Neural cell (in vitro differentiated cells): Measurements from ENCODE around the gene NGB. TPM values are rescaled to one million over a fixed set of nuclear protein-coding genes. Genes with fewer than 3 reads are reported as not detected.

Experiments used
- H2AFZ ChIP-seq: fragments of 200-600, 300-800 bp; sonication (generic), shearing (Covaris generic); 2 replicates; pipeline ENCODE4 v1.6.0; 2014; ENCODE audit warnings: low read depth, mild to moderate bottlenecking, antibody characterized with exemption, low read length, moderate library complexity
- H3F3A ChIP-seq: fragments of 200-600 bp; shearing (Covaris generic); 2 replicates; pipeline ENCODE4 v1.6.1; 2016; ENCODE audit warnings: mild to moderate bottlenecking, moderate library complexity, mixed read lengths, antibody characterized with exemption, low read length; ENCODE audit not compliant: insufficient read depth, poor library complexity, severe bottlenecking
- H3K27ac ChIP-seq: fragments of 200-600, 300-800 bp; sonication (generic), shearing (Covaris generic); 2 replicates; pipeline ENCODE4 v1.5.1; 2014; ENCODE audit warnings: mild to moderate bottlenecking, low read length, moderate library complexity
- H3K27me3 ChIP-seq: fragments of 300-800, 200-600 bp; sonication (generic), shearing (Covaris generic); 2 replicates; pipeline ENCODE4 v1.6.0; 2014; ENCODE audit warnings: mild to moderate bottlenecking, low read depth, low read length, moderate library complexity; ENCODE audit not compliant: insufficient read depth
- H3K36me3 ChIP-seq: fragments of 300-800, 200-600 bp; sonication (generic), shearing (Covaris generic); 2 replicates; pipeline ENCODE4 v1.5.1; 2014; ENCODE audit warnings: mild to moderate bottlenecking, antibody characterized with exemption, low read length, moderate library complexity; ENCODE audit not compliant: insufficient read depth
- H3K4me2 ChIP-seq: fragments of 300-800, 200-600 bp; sonication (generic), shearing (Covaris generic); 2 replicates; pipeline ENCODE4 v1.6.0; 2014; ENCODE audit warnings: mild to moderate bottlenecking, low read length
- H3K4me3 ChIP-seq: fragments of 300-800, 200-600 bp; sonication (generic), shearing (Covaris generic); 2 replicates; pipeline ENCODE4 v1.5.1; 2014; ENCODE audit warnings: mild to moderate bottlenecking, low read length, moderate library complexity
- H3K79me2 ChIP-seq: fragments of 200-600 bp; shearing (Covaris generic); replicated peaks from 2 replicates; pipeline ENCODE4 v1.6.0; 2014; ENCODE audit warnings: mild to moderate bottlenecking, low read length, moderate library complexity; ENCODE audit not compliant: insufficient read depth
- H3K9ac ChIP-seq: fragments of 300-800, 200-600 bp; sonication (generic), shearing (Covaris generic); 2 replicates; pipeline ENCODE4 v1.6.1; 2016; ENCODE audit warnings: mild to moderate bottlenecking, low read length, mixed read lengths
- H3K9me2 ChIP-seq: fragments of 200-600 bp; shearing (Covaris generic); 2 replicates; pipeline ENCODE4 v1.6.1; 2016; ENCODE audit warnings: mild to moderate bottlenecking, low read length, mixed read lengths; ENCODE audit not compliant: insufficient read depth
- H3K9me3 ChIP-seq: fragments of 200-600, 300-800 bp; sonication (generic), shearing (Covaris generic); 2 replicates; pipeline ENCODE4 v1.6.1; 2016; ENCODE audit warnings: mild to moderate bottlenecking, mixed run types, low read length, moderate library complexity, mixed read lengths
- H4K20me1 ChIP-seq: fragments of 200-600 bp; shearing (Covaris generic); 2 replicates; pipeline ENCODE4 v1.6.1; 2016; ENCODE audit warnings: mild to moderate bottlenecking, mixed run types; ENCODE audit not compliant: insufficient read depth
- CTCF ChIP-seq: fragments of 450-650 bp; IDR thresholded peaks from 2 replicates; pipeline ENCODE4 v1.5.1; 2014; ENCODE audit warnings: antibody characterized with exemption, mild to moderate bottlenecking, moderate library complexity; ENCODE audit not compliant: poor library complexity, severe bottlenecking
- EP300 ChIP-seq: fragments of 450-650 bp; conservative IDR thresholded peaks from 2 replicates; pipeline ENCODE4 v1.6.1; 2014; ENCODE audit warnings: antibody characterized with exemption, mild to moderate bottlenecking, moderate library complexity; ENCODE audit not compliant: poor library complexity, severe bottlenecking
- EZH2 ChIP-seq: fragments of 200-600, 300-800 bp; shearing (Covaris generic), sonication (generic); IDR thresholded peaks from 2 replicates; pipeline ENCODE4 v1.6.1; 2014; ENCODE audit warnings: antibody characterized with exemption, low read length, borderline replicate concordance, mild to moderate bottlenecking; ENCODE audit not compliant: insufficient read depth, poor library complexity, severe bottlenecking
- MXI1 ChIP-seq: fragments of 450-650 bp; conservative IDR thresholded peaks from 2 replicates; pipeline ENCODE4 v1.6.1; 2014; ENCODE audit warnings: antibody characterized with exemption, mild to moderate bottlenecking; ENCODE audit not compliant: poor library complexity, severe bottlenecking
- POLR2AphosphoS5 ChIP-seq: IDR thresholded peaks from 2 replicates; pipeline ENCODE4 v1.6.1; 2012
- RAD21 ChIP-seq: fragments of 450-650 bp; conservative IDR thresholded peaks from 2 replicates; pipeline ENCODE4 v1.6.1; 2014; ENCODE audit warnings: antibody characterized with exemption, mild to moderate bottlenecking, moderate library complexity
- REST ChIP-seq: IDR thresholded peaks from 2 replicates; pipeline ENCODE4 v1.6.1; 2012; ENCODE audit warnings: borderline replicate concordance
- SMC3 ChIP-seq: fragments of 450-650 bp; conservative IDR thresholded peaks from 2 replicates; pipeline ENCODE4 v1.6.1; 2014; ENCODE audit warnings: antibody characterized with exemption, mild to moderate bottlenecking, moderate library complexity; ENCODE audit not compliant: poor library complexity
- TAF1 ChIP-seq: IDR thresholded peaks from 2 replicates; pipeline ENCODE4 v1.6.1; 2012; ENCODE audit warnings: low read depth
- polyA plus RNA-seq: library from polyadenylated mRNA; depleted of rRNA; stranded (reverse); fragments of >200 nt; gene quantifications from 2 replicates; pipeline ENCODE4 v1.2.3, GENCODE V29; 2014

NGB gene
- polyA plus RNA-seq, 1 donor from 2014 or later: 0.87 TPM

GRCh38 chr14:77296906-77297305 is 25.9 kb upstream of the NGB start:
- TF ChIP-seq REST (no peak), EP300 (no peak), TAF1 (no peak), MXI1 (no peak), POLR2AphosphoS5 (no peak), CTCF (no peak), EZH2 (no peak), RAD21 (no peak), SMC3 (no peak)
- Histone ChIP-seq H2AFZ (no peak overlapping the region), H3K27me3 (no peaks in the 10 kb centered on the region)

GRCh38 chr14:77296155-77296554 is 25.1 kb upstream of the NGB start:
- H3K9ac ChIP-seq: no peak overlapping the region
- no peak for TF ChIP-seq MXI1
- TF ChIP-seq CTCF: no peak
- no peak for TF ChIP-seq RAD21
- TF ChIP-seq POLR2AphosphoS5: no peak
- TF ChIP-seq SMC3: no peak
- no peak for TF ChIP-seq TAF1
- no peak for TF ChIP-seq EZH2
- TF ChIP-seq REST: no peak
- TF ChIP-seq EP300: no peak
- H3K79me2 ChIP-seq: no peaks in the 10 kb centered on the region
- H3K36me3 ChIP-seq: peaks cover 5% of the 10 kb centered on the region
- no peaks in the 10 kb centered on the region for H3F3A ChIP-seq
- H3K27me3 ChIP-seq: no peaks in the 10 kb centered on the region
- no peak overlapping the region for H3K27ac ChIP-seq
- H4K20me1 ChIP-seq: no peaks in the 10 kb centered on the region
- H2AFZ ChIP-seq: no peak overlapping the region
- H3K4me3 ChIP-seq: no peak overlapping the region
- no peaks in the 10 kb centered on the region for H3K9me3 ChIP-seq
- H3K9me2 ChIP-seq: no peaks in the 10 kb centered on the region
- no peak overlapping the region for H3K4me2 ChIP-seq

More at GRCh38 chr14:77296906-77297305, 25.9 kb upstream of the NGB start:
- Histone ChIP-seq H3K27ac (no peak overlapping the region), H3F3A (no peaks in the 10 kb centered on the region), H3K4me2 (no peak overlapping the region), H3K36me3 (peaks cover 5% of the 10 kb centered on the region), H3K9ac (no peak overlapping the region), H3K79me2 (no peaks in the 10 kb centered on the region), H4K20me1 (no peaks in the 10 kb centered on the region), H3K9me2 (no peaks in the 10 kb centered on the region), H3K9me3 (no peaks in the 10 kb centered on the region), H3K4me3 (no peak overlapping the region)
